ENCODE results near the gene GUCY2D. TPM values are rescaled to one million over a fixed set of nuclear protein-coding genes. Genes with fewer than 3 reads are reported as not detected.

GUCY2D gene
- total and polyA plus RNA-seq, 8 donors = 0.13 to 3.4 (median 0.73) TPM; not detected in 4

GRCh38 chr17:8012996-8013640 lies 10.7 kb downstream of the GUCY2D start:
- intact Hi-C loops (cut with DNase I) = no loop called here
- no peak overlapping the region for H3K27ac ChIP-seq
- H3K27me3 ChIP-seq = peaks cover 0 to 47% of the 10 kb centered on the region in 2 donors
- no peak for TF ChIP-seq CTCF (IDR thresholded peaks at IDR 0.05)
- no peak overlapping the region for H3K4me3 ChIP-seq
- ATAC-seq (no peak), DNase-seq (peak in 1 of 4 donors; percentile 54)
- no peaks in the 10 kb centered on the region for H3K36me3 ChIP-seq
- H3K4me1 ChIP-seq = peaks cover 22 to 26% of the 10 kb centered on the region in 2 donors
- H3K9me3 ChIP-seq = no peaks in the 10 kb centered on the region

DNA sequence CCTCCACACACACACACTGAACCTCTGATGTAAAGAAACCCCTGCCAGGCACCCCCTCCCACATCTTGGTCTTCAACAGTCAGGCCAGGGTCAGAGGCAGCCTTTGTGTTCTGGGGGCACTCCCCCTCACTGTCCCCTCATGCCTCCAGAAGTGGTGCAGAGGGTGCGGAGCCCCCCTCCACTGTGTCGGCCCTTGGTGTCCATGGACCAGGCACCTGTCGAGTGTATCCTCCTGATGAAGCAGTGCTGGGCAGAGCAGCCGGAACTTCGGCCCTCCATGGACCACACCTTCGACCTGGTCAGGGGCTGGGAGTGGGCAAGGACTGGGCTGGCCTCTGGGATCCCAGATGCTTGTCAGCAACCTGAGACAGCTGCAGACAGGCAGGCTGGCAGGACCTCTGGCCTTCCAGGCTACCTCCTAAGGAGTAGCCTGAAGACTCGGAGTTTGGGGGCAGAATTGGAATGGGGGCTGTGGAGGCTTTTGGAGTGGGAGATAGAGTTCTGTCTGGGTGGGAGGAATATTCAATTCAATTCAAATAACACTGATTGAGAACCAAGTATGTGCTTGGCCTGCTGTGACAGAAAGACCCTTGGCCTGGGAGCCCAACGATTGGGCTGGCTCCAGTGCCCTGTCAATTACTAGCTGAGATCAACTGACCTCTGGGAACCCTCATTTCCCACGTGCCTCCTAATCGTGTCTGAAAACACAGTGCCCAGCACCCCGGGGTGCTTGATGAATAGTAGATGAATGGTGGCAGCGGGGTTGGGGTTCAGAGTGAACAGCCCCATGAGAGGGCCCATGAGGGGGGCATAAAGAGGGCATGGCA lies 11.5 kb downstream of the GUCY2D start:
- no peaks in the 10 kb centered on the region for H3K9me3 ChIP-seq
- no peak for ATAC-seq
- intact Hi-C loops (cut with DNase I) = no loop called here
- no peak overlapping the region for H3K4me3 ChIP-seq
- H3K36me3 ChIP-seq = no peaks in the 10 kb centered on the region
- H3K27me3 ChIP-seq = peaks cover 0 to 47% of the 10 kb centered on the region in 2 donors
- H3K4me1 ChIP-seq = peaks cover 22 to 35% of the 10 kb centered on the region in 2 donors
- DNase-seq = peak in 1 of 4 donors; percentile 62
- no peak overlapping the region for H3K27ac ChIP-seq
- TF ChIP-seq CTCF (IDR thresholded peaks at IDR 0.05) = no peak

GRCh38 chr17:8014558-8014850 lies 12.1 kb downstream of the GUCY2D start:
- H3K27ac ChIP-seq = no peak overlapping the region
- no peaks in the 10 kb centered on the region for H3K36me3 ChIP-seq
- intact Hi-C loops (cut with DNase I) = no loop called here
- no peak for TF ChIP-seq CTCF (IDR thresholded peaks at IDR 0.05)
- peaks cover 0 to 47% of the 10 kb centered on the region in 2 donors for H3K27me3 ChIP-seq
- ATAC-seq (no peak), DNase-seq (no peak)
- peaks cover 25 to 40% of the 10 kb centered on the region in 2 donors for H3K4me1 ChIP-seq
- H3K4me3 ChIP-seq = no peak overlapping the region
- no peaks in the 10 kb centered on the region for H3K9me3 ChIP-seq

DNA sequence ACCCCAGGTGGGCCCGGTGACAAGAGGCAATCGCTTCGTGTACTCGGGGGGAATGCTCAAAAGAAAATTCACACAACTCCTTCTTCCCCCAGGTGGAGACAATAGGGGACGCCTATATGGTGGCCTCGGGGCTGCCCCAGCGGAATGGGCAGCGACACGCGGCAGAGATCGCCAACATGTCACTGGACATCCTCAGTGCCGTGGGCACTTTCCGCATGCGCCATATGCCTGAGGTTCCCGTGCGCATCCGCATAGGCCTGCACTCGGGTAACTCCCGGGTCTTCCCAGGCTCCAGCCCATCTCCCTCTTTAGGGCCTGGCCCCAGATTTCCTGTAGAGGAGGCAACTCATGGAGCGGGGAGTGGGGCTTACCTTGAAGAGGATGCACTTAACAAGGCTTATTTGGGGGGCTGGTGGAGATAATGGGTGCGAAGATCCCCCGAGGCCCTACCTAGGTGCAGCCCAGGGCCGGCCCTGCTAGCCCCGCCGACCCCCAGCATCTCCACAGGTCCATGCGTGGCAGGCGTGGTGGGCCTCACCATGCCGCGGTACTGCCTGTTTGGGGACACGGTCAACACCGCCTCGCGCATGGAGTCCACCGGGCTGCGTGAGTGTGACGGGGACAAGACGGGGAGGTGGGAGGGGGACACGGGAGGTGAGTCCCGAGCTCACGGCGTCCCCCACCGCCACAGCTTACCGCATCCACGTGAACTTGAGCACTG lies 13.0 kb downstream of the GUCY2D start:
- Histone ChIP-seq H3K9me3 (no peaks in the 10 kb centered on the region), H3K36me3 (no peaks in the 10 kb centered on the region), H3K27ac (no peak overlapping the region), H3K27me3 (peaks cover 0 to 47% of the 10 kb centered on the region in 2 donors), H3K4me1 (peaks cover 29 to 49% of the 10 kb centered on the region in 2 donors), H3K4me3 (peak overlapping the region; percentile 45 to 47)
- intact Hi-C loops (cut with DNase I) = no loop called here
- DNase-seq = no peak
- TF ChIP-seq CTCF (IDR thresholded peaks at IDR 0.05) = no peak
- no peak for ATAC-seq

All from left lung (tissue), 10 donors.